Measurements from ENCODE around the gene ZSCAN5A.

- TF ChIP-seq CTCF (IDR thresholded peaks at IDR 0.05): no peak
- TF ChIP-seq POLR2AphosphoS5 (IDR thresholded peaks at IDR 0.05; ENCODE audit: low read depth, low read length): no peak
- no peak for TF ChIP-seq REST (IDR thresholded peaks at IDR 0.05; ENCODE audit: insufficient read depth in 1 of 2, low read depth in 2 of 2, low read length in 1 of 2)
- no peak for TF ChIP-seq TCF7L2 (IDR thresholded peaks at IDR 0.05; ENCODE audit: low read depth, low read length)
Measured at GRCh38 chr19:56209091-56209490, 105.5 kb downstream of the ZSCAN5A start.
